Midbrain (tissue), 1 donor: ENCODE measurements around the gene CERS5.
A peak's percentile ranks its signal among the peaks of the same experiment; 100 is the strongest.

Experiments used
- DNase-seq: peaks from one replicate; lab custom pipeline; 2025; lab: John Stamatoyannopoulos, UW

Gene CERS5

GRCh38 chr12:50132505-50133135 lies 34.5 kb downstream of the CERS5 start:
- peak; percentile 53 for DNase-seq

GRCh38 chr12:50129290-50129689 lies 37.9 kb downstream of the CERS5 start:
- DNase-seq: no peak

GRCh38 chr12:50127546-50127945 lies 39.6 kb downstream of the CERS5 start:
- no peak for DNase-seq

DNA sequence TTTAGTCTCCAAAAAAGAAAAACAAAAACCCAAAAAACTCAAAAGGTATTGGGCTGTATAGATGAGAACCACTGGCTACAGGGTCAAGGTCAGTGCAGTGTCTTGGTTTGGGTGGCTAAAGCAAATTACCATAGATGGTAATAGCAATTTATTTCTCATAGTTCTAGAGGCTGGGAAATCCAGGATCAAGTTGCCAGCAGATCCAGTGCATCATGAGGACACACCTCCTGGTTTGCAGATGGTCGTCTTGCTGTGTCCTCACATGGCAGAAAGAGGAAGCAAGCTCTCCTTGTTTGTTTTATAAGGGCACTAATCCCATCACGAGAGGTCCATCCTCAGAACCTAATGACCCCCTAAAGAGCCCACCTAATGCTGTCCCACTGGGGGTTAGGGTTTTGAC lies 44.0 kb downstream of the CERS5 start:
- no peak for DNase-seq

- DNase-seq: no peak
Observed at GRCh38 chr12:50121641-50122040, 45.5 kb downstream of the CERS5 start.

- no peak for DNase-seq
Observed at GRCh38 chr12:50120953-50121352, 46.2 kb downstream of the CERS5 start.

DNA sequence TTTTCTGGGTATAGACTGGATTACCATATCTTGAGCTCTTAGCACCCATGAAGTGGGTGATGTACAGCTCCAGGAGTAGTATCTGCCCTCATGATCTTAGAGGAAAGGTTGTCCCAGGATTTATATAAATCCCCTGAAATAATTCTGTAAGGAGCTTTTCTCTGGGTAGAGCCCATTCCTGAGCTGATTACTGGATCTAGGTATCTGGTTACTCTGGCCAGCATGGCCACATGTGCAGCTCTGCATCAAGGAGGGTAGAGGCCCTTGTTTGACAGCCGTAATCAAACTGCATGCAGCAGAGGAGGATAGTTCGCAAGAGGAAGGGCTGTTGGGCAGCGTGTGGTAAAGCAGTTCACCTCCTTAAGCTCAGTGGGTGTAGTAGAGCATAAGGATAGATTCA lies 46.6 kb downstream of the CERS5 start:
- DNase-seq: no peak

GRCh38 chr12:50119387-50119786 lies 47.8 kb downstream of the CERS5 start:
- DNase-seq: no peak

DNA sequence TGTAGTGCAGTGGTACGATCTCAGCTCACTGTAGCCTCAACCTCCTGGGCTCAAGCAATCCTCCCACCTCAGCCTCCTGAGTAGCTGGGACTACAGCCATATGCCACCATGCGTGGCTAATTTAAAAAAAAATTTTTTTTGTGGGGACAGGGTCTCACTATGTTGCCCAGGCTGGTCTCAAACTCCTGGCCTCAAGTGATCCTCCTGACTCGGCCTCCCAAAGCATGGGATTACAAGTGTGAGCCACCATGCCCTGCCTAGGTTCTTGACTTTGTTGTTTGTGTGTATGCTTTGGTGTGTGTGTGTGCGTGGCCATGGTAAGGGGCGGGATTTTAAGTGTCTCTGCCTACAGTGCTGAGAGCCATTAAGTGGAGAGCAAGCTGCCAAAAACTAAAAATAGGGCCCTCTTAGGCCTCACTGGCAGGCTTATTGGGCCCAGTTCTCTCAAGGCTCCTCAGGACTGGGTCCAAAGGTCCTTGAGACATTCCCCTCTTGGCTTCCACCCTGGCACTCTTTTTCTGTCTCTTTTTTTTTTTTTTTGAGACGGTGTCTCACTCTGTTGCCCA lies 50.0 kb downstream of the CERS5 start:
- no peak for DNase-seq

- peak; percentile 55 for DNase-seq
Observed at GRCh38 chr12:50112456-50113218, 54.5 kb downstream of the CERS5 start.

DNA sequence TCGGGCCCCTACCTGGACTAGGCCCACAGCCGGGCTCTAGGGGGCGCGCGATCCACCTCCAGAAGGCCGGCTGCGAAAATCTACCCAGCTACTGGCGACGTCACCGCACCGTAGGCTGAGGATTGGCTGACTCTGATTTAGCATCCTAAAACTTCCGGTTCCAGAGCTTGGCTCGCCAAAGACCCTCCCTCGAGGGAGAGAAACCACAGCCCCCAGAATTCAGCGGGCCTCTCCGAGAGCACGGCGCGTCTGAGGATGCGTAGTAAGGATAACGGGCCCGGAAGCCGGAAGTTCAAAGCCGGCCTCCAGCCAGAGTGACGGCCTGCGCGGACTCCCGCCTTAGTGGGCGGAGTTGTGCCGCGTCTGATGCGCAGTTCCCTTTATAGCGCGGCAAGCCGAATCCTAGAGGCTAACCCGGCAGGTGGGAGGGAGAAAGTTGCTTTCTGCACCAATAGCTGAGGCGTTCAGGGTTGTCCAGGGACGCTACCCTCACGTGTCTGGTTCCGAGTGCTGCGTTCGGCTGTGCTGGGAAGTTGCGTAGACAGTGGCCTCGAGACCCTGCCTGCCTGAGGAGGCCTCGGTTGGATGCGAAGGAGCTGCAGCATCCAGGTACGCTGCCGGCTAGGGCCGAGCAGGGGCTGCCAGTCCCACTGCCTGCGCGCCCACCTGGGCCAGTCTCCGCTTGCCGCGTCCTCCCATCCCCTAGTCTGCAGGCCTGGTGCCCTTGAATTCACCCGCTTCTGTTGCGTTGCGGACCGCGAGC lies 55.3 kb downstream of the CERS5 start, which contains the start of gene COX14:
Gene COX14 (plus strand): TSS at position 544 of the 763 bp plus-strand sequence. CDS start 7,808 bp downstream, outside the sequence.
- peak; percentile 100 for DNase-seq

DNA sequence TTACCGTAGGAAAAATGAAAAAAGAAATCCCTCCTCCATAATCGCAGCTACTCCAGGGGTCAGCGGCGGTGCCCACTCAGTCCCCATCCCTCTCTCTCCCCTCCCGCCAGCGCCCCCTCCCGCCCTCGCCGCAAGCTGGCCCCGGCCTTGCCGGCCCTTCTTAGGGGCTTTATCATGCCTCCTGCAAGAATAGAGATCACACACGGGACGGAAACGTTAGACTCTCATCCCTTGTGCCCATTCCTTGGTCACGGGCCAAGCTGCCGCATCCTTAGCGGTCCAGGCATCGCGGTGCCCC lies 55.8 kb downstream of the CERS5 start:
- DNase-seq: peak; percentile 72

- peak; percentile 33 for DNase-seq
Observed at GRCh38 chr12:50110762-50111351, 56.3 kb downstream of the CERS5 start.

GRCh38 chr12:50110127-50110761 lies 56.9 kb downstream of the CERS5 start:
- DNase-seq: no peak

- no peak for DNase-seq
Observed at GRCh38 chr12:50109319-50109718, 57.9 kb downstream of the CERS5 start.

GRCh38 chr12:50107416-50108268 lies 59.5 kb downstream of the CERS5 start:
- DNase-seq: no peak

DNA sequence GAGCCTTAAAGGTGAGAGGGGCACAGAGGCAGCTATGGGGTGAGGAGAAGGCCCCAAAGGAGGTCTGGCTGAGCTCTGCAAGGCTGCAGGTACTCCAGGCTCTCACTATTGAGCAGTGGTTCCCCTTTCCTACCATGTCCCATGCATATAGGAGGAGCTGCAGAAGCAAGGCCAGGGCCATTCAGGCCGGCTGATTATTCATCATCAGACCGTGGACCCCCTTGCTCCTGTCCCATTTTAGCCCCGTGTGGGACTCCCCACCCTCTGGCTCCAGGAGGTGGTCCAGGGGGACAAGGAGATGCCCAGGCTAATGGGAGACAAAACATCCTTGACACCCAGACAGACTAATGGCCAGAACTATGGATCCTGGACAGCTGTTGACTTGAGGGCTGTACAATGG lies 60.3 kb downstream of the CERS5 start:
- no peak for DNase-seq

DNA sequence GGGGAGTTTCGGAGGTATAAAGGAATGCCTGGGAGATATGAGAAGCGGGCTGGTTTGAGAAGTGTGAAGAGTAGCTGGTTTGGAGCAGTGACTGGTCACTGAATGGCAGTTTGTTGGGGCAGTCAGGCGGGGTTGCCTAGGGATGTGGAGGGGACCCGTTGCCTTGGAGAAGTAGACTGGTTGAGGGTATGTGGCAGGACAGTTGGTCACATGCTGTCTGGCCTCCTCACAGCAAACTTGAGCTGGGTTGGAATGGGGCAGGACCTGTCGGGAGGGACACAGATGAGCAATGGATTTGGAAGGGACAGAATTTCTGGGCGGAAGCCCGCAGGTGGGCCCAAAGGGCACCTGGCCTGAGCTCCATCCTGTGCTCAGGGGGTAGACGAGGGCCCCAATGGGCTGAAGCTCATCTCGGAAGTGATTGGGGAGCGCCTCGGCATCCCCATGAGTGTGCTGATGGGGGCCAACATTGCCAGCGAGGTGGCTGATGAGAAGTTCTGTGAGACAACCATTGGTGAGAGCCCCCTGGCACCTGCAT lies 61.2 kb downstream of the CERS5 start:
- no peak for DNase-seq

DNA sequence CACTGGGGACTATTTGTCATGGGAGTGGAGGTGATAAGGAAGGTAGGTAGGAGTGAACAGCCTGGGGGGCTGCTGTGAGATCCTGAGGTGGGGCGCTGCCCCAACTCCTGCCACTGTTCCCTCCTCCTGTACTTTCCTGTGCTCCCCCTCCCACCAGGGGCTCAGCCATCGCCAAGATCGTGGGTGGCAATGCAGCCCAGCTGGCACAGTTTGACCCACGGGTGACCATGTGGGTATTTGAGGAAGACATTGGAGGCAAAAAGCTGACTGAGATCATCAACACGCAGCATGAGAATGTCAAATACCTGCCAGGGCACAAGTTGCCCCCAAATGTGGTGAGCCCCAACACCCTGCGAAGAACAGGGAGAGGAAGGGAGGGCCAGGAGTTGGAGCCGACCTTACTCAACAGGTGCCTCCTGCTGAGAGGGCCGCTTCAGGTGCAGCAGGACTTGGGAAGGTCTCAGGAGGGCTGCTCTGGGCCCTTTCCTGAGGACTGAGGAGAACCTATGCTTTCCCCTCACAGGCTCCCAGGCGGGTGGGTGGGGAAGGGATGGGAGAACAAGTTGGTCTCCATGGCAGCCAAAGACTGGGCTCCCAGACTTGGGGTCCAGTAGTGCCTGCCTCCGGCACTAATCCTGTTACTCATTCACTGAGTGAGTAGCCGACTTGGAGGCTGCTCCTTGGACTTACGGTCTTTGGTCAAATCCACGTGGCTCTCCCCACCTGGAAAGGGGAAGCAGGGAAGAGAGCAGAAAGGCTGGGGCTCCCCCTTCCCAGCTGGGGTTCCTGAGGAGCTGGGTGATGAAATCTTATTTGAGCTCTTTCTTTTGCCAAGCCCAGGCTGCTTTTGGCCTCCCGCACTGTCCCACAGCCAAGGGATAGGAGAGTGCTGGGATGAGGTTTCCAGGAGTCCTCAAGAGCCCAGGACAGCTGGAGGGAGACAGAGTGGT lies 62.5 kb downstream of the CERS5 start:
- no peak for DNase-seq
